ENCODE results near the gene LALBA.
"Not testable (repeated sequence)": the region's sequence is repeated elsewhere in the genome, so short reads cannot be mapped to it uniquely, and the experiment has no call there.

Gene LALBA

GRCh38 chr12:48536602-48537001 lies 33.2 kb downstream of the LALBA start:
- Histone ChIP-seq H3K27me3 (replicated peaks; ENCODE audit: control insufficient read depth, insufficient read depth, low read length, poor library complexity, severe bottlenecking) (no peaks in the 10 kb centered on the region), H3K4me1 (ENCODE audit: control insufficient read depth, insufficient read depth, low read length, poor library complexity, severe bottlenecking) (no peaks in the 10 kb centered on the region), H3K9me3 (ENCODE audit: control insufficient read depth, low read length) (no peaks in the 10 kb centered on the region), H3K27ac (ENCODE audit: insufficient read depth, low read length, poor library complexity, severe bottlenecking) (no peak overlapping the region), H3K4me3 (ENCODE audit: insufficient read depth, low read depth, low read length, poor library complexity, severe bottlenecking) (no peak overlapping the region), H3K36me3 (ENCODE audit: control insufficient read depth, insufficient read depth, low read length) (no peaks in the 10 kb centered on the region)
- DNase-seq: no peak

- Histone ChIP-seq H3K27ac (ENCODE audit: insufficient read depth, low read length, poor library complexity, severe bottlenecking) (no peak overlapping the region), H3K4me3 (ENCODE audit: insufficient read depth, low read depth, low read length, poor library complexity, severe bottlenecking) (no peak overlapping the region), H3K27me3 (replicated peaks; ENCODE audit: control insufficient read depth, insufficient read depth, low read length, poor library complexity, severe bottlenecking) (no peaks in the 10 kb centered on the region), H3K9me3 (ENCODE audit: control insufficient read depth, low read length) (no peaks in the 10 kb centered on the region), H3K36me3 (ENCODE audit: control insufficient read depth, insufficient read depth, low read length) (no peaks in the 10 kb centered on the region), H3K4me1 (ENCODE audit: control insufficient read depth, insufficient read depth, low read length, poor library complexity, severe bottlenecking) (no peaks in the 10 kb centered on the region)
- DNase-seq: no peak
These were observed 37.2 kb downstream of the LALBA start for GRCh38 chr12:48532601-48533000.

DNA sequence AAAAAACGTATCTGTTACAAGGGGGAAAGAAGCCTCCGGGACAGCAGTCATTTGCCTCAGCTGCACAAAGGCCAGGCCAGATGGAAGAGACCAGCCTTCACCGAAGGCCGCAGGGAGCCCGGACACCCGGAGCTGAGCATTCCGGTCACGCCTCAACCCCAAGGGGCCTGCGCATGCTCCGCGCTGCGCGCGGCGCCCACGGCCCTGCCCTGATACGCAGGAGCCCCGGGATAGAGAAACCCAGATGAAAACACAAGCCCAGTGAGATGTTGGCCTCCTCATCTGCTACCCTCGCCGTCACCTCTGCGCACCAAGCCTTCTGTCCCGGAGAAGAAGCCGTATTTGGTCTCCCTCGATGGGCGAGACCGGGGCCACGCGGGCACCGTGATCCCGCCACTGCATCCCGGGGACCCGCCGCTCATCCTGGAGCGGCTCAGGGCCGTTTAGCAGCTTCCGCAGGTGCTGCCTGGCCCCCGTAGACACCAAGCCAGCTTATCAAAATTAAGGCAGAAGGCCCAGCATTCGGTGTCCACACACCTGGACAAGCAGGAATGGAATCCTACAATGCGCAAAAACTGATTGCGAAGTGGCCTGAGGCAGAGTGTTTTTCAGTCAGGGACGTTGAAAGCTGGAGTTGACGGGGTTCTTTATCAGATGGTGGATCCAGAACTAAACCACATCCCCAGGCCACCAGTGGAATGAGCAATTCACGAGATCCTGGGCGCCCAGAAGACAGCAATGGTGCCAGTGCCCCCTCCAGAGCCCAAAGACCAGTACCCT lies 41.8 kb downstream of the LALBA start:
- Histone ChIP-seq H3K27ac (ENCODE audit: insufficient read depth, low read length, poor library complexity, severe bottlenecking) (no peak overlapping the region), H3K27me3 (replicated peaks; ENCODE audit: control insufficient read depth, insufficient read depth, low read length, poor library complexity, severe bottlenecking) (no peaks in the 10 kb centered on the region), H3K36me3 (ENCODE audit: control insufficient read depth, insufficient read depth, low read length) (no peaks in the 10 kb centered on the region), H3K4me1 (ENCODE audit: control insufficient read depth, insufficient read depth, low read length, poor library complexity, severe bottlenecking) (no peaks in the 10 kb centered on the region), H3K4me3 (ENCODE audit: insufficient read depth, low read depth, low read length, poor library complexity, severe bottlenecking) (no peak overlapping the region), H3K9me3 (ENCODE audit: control insufficient read depth, low read length) (no peaks in the 10 kb centered on the region)
- no peak for DNase-seq

DNA sequence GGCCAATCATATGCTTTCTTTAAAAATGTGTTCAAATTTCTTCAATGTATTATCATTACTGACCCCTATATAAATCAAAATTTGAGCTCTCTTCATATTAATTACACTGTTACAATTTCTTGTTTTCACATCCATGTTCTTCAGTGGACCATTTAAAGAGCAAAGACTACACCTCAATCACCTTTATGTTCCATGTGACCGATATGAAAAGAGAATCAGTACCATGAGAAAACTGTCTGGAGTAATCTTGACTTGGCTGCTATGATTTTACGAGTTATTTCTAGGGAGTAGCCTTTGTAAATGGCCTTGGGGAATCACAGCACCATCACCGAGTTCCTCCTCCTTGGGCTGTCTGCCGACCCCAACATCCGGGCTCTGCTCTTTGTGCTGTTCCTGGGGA lies 44.5 kb downstream of the LALBA start, which contains the start of gene OR8S1:
TSS of gene OR8S1 (plus strand) at position 301 of the 400 bp plus-strand sequence. CDS start at position 301, 0 bp downstream.
- no peak for DNase-seq
- H3K27me3 ChIP-seq (replicated peaks; ENCODE audit: control insufficient read depth, insufficient read depth, low read length, poor library complexity, severe bottlenecking): no peaks in the 10 kb centered on the region
- no peaks in the 10 kb centered on the region for H3K9me3 ChIP-seq (ENCODE audit: control insufficient read depth, low read length)
- no peak within 1 kb of the TSS for H3K4me3 ChIP-seq (ENCODE audit: insufficient read depth, low read depth, low read length, poor library complexity, severe bottlenecking)
- no peak within 1 kb of the TSS for H3K27ac ChIP-seq (ENCODE audit: insufficient read depth, low read length, poor library complexity, severe bottlenecking)
- no peaks in the 10 kb centered on the region for H3K4me1 ChIP-seq (ENCODE audit: control insufficient read depth, insufficient read depth, low read length, poor library complexity, severe bottlenecking)
- H3K36me3 ChIP-seq (ENCODE audit: control insufficient read depth, insufficient read depth, low read length): no peaks in the 10 kb centered on the region

GRCh38 chr12:48520381-48520780 lies 49.5 kb downstream of the LALBA start:
- H3K4me1 ChIP-seq (ENCODE audit: control insufficient read depth, insufficient read depth, low read length, poor library complexity, severe bottlenecking); H3K9me3 ChIP-seq (ENCODE audit: control insufficient read depth, low read length): not testable (repeated sequence)

More at GRCh38 chr12:48520381-48520780, 49.5 kb downstream of the LALBA start:
- H3K36me3 ChIP-seq (ENCODE audit: control insufficient read depth, insufficient read depth, low read length); H3K4me3 ChIP-seq (ENCODE audit: insufficient read depth, low read depth, low read length, poor library complexity, severe bottlenecking); H3K27ac ChIP-seq (ENCODE audit: insufficient read depth, low read length, poor library complexity, severe bottlenecking); H3K27me3 ChIP-seq (replicated peaks; ENCODE audit: control insufficient read depth, insufficient read depth, low read length, poor library complexity, severe bottlenecking); DNase-seq: not testable (repeated sequence)
